ENCODE results near the gene VTCN1.
A peak's percentile ranks its signal among the peaks of the same experiment; 100 is the strongest.

The VTCN1 gene

GRCh38 chr1:117128323-117129079, 82.2 kb downstream of the VTCN1 start:
- peak; percentile 48 for DNase-seq (ENCODE audit: low spot score)
- in situ Hi-C loops (cut with MboI; ENCODE audit: low pct_unique_long_range_greater_than_20kb, low sequenced_read_pairs, unreplicated experiment), result no loop called here
- TF ChIP-seq CTCF (IDR thresholded peaks at IDR 0.05; ENCODE audit: extremely low read depth, insufficient read depth, missing control alignments), result peak; percentile 52

- in situ Hi-C loops (cut with MboI; ENCODE audit: low pct_unique_long_range_greater_than_20kb, low sequenced_read_pairs, unreplicated experiment), result no loop called here
- DNase-seq (ENCODE audit: low spot score), result no peak
- TF ChIP-seq CTCF (IDR thresholded peaks at IDR 0.05; ENCODE audit: extremely low read depth, insufficient read depth, missing control alignments), result no peak
Observed at GRCh38 chr1:117127795-117128194, 82.9 kb downstream of the VTCN1 start.

- TF ChIP-seq CTCF (IDR thresholded peaks at IDR 0.05; ENCODE audit: extremely low read depth, insufficient read depth, missing control alignments), result no peak
- no peak for DNase-seq (ENCODE audit: low spot score)
- in situ Hi-C loops (cut with MboI; ENCODE audit: low pct_unique_long_range_greater_than_20kb, low sequenced_read_pairs, unreplicated experiment), result no loop called here
Observed at GRCh38 chr1:117124661-117125060, 86.1 kb downstream of the VTCN1 start.

- no peak for TF ChIP-seq CTCF (IDR thresholded peaks at IDR 0.05; ENCODE audit: extremely low read depth, insufficient read depth, missing control alignments)
- DNase-seq (ENCODE audit: low spot score), result no peak
- in situ Hi-C loops (cut with MboI; ENCODE audit: low pct_unique_long_range_greater_than_20kb, low sequenced_read_pairs, unreplicated experiment), result no loop called here
Observed at GRCh38 chr1:117123274-117123673, 87.5 kb downstream of the VTCN1 start.

- DNase-seq (ENCODE audit: low spot score), result no peak
- no peak for TF ChIP-seq CTCF (IDR thresholded peaks at IDR 0.05; ENCODE audit: extremely low read depth, insufficient read depth, missing control alignments)
- in situ Hi-C loops (cut with MboI; ENCODE audit: low pct_unique_long_range_greater_than_20kb, low sequenced_read_pairs, unreplicated experiment), result no loop called here
Observed at GRCh38 chr1:117122330-117123025, 88.2 kb downstream of the VTCN1 start.

GRCh38 chr1:117121589-117122329, 89.0 kb downstream of the VTCN1 start, which contains the start of gene TRIM45:
Gene TRIM45 (minus strand): TSS chr1:117121749. CDS start chr1:117121201, 548 bp downstream.
- in situ Hi-C loops (cut with MboI; ENCODE audit: low pct_unique_long_range_greater_than_20kb, low sequenced_read_pairs, unreplicated experiment), result no loop called here
- DNase-seq (ENCODE audit: low spot score), result peak; percentile 89
- peak; percentile 72 for TF ChIP-seq CTCF (IDR thresholded peaks at IDR 0.05; ENCODE audit: extremely low read depth, insufficient read depth, missing control alignments)

All from GM13977 (cell line).